Aorta (tissue), 5 donors: Measurements from ENCODE around the gene MRPL54. TPM values are rescaled to one million over a fixed set of nuclear protein-coding genes. Genes with fewer than 3 reads are reported as not detected.

Experiments
- ATAC-seq: fragments of 200-7000 bp; cut with Tn5 transposase; one replicate; pipeline ENCODE4 v1.9.1; 2022; ENCODE audit warnings: moderate library complexity; ENCODE audit not compliant: low FRiP score
- DNase-seq, 2 donors: peaks; one replicate each; pipeline ENCODE4 v3.0.0-alpha.2; 2020
- H3K27ac ChIP-seq, 2 donors: one replicate each; pipeline ENCODE4 v1.5.1; 2013; ENCODE audit warnings: low read length in 2 of 2, mild to moderate bottlenecking in 2 of 2, moderate library complexity in 2 of 2, control low read depth in 1 of 2, inconsistent platforms in 1 of 2, low read depth in 1 of 2
- H3K27me3 ChIP-seq, 2 donors: one replicate each; pipeline ENCODE4 v1.6.1; 2013; ENCODE audit warnings: control low read depth in 1 of 2, low read length in 1 of 2, mild to moderate bottlenecking in 1 of 2, moderate library complexity in 1 of 2; ENCODE audit not compliant: insufficient read depth in 2 of 2, control insufficient read depth in 1 of 2
- H3K36me3 ChIP-seq, 2 donors: one replicate each; pipeline ENCODE4 v1.6.1; 2013; ENCODE audit warnings: control low read depth in 1 of 2, low read length in 1 of 2, mild to moderate bottlenecking in 1 of 2; ENCODE audit not compliant: insufficient read depth in 2 of 2, control insufficient read depth in 1 of 2
- H3K4me1 ChIP-seq, 2 donors: one replicate each; pipeline ENCODE4 v1.6.1; 2013; ENCODE audit warnings: low read length in 2 of 2, control low read depth in 1 of 2, mild to moderate bottlenecking in 1 of 2, moderate library complexity in 1 of 2; ENCODE audit not compliant: insufficient read depth in 2 of 2, control insufficient read depth in 1 of 2
- H3K4me3 ChIP-seq, 2 donors: one replicate each; pipeline ENCODE4 v1.5.1; 2013; ENCODE audit warnings: low read length in 2 of 2, control low read depth in 1 of 2, mild to moderate bottlenecking in 1 of 2
- H3K9me3 ChIP-seq: one replicate; pipeline ENCODE4 v1.6.1; 2013; ENCODE audit warnings: mild to moderate bottlenecking, low read length; ENCODE audit not compliant: control insufficient read depth
- WGBS, 2 donors: extraction: QIAGEN DNeasy Blood & Tissue Kit; methylation state at CpG; one replicate each; pipeline ENCODE4 v1.1.7; 2013; 5-methylcytosine and 5-hydroxymethylcytosine counted together
- intact Hi-C, 2 donors: fragments of 100-400 bp; cut with DNase I; formaldehyde crosslinking; loops; one replicate each; pipeline versions ENCODE4 v1.14.2 to v1.15.0; 2022
- polyA plus RNA-seq, 2 donors: library from polyadenylated mRNA; stranded (reverse); fragments of 200-250 nt; gene quantifications; one replicate each; pipeline ENCODE4 v1.2.3, GENCODE V29; 2013
- total RNA-seq, 2 donors: library from RNA; stranded (reverse); fragmentation: NEBNext Ultra II Directional; extraction: Animal tissue kit (Norgen Biotek cat#: 25700); gene quantifications; one replicate each; pipeline ENCODE4 v1.2.1, GENCODE V29; 2021
- donor health status: healthy with polysubstance abuse.
- donor health status: Bipolar disorder and iron deficiency.
- donor health status: DM: no; HTN: no; CAD: no.
- donor health status: DM: no; HTN: no; CAD: no.
- donor health status: DM: yes; HTN: yes; CAD: no.

MRPL54 gene
- total and polyA plus RNA-seq, 4 donors, result 39.6 to 125 (median 64.7) TPM

- Histone ChIP-seq H3K27ac (no peak overlapping the region), H3K4me3 (no peak overlapping the region), H3K9me3 (peaks cover 10% of the 10 kb centered on the region), H3K27me3 (peaks cover 0 to 2% of the 10 kb centered on the region in 2 donors), H3K4me1 (no peaks in the 10 kb centered on the region), H3K36me3 (no peaks in the 10 kb centered on the region)
- WGBS, 2 donors, result 19 to 24% methylated on average over 22 to 25 of the region's 25 CpGs
- DNase-seq, result no peak
- intact Hi-C loops, result no loop called here
- ATAC-seq, result no peak
These were observed 22.3 kb downstream of the MRPL54 start for GRCh38 chr19:3784607-3785450.

- ATAC-seq, result no peak
- no peaks in the 10 kb centered on the region for H3K4me1 ChIP-seq
- H3K4me3 ChIP-seq, result no peak overlapping the region
- no peak for DNase-seq
- WGBS, 2 donors, result 2% methylated on average over 46 to 47 of the region's 47 CpGs
- H3K27me3 ChIP-seq, result peaks cover 0 to 2% of the 10 kb centered on the region in 2 donors
- no peaks in the 10 kb centered on the region for H3K36me3 ChIP-seq
- peaks cover 10% of the 10 kb centered on the region for H3K9me3 ChIP-seq
- intact Hi-C loops, result no loop called here
- H3K27ac ChIP-seq, result no peak overlapping the region
These were observed 23.0 kb downstream of the MRPL54 start for GRCh38 chr19:3785451-3785937.

GRCh38 chr19:3785938-3786824 lies 23.7 kb downstream of the MRPL54 start, which contains the start of gene MATK:
Gene MATK (minus strand): TSS chr19:3786381. CDS start chr19:3785135, 1,246 bp downstream.
- H3K4me3 ChIP-seq, result no peak within 1 kb of the TSS
- H3K36me3 ChIP-seq, result no peaks in the 10 kb centered on the region
- 5 to 6% methylated on average over 57 to 101 of the region's 101 CpGs for WGBS, 2 donors
- no peak for DNase-seq
- H3K9me3 ChIP-seq, result peaks cover 14% of the 10 kb centered on the region
- H3K27ac ChIP-seq, result no peak within 1 kb of the TSS
- no peaks in the 10 kb centered on the region for H3K4me1 ChIP-seq
- H3K27me3 ChIP-seq, result peaks cover 0 to 2% of the 10 kb centered on the region in 2 donors
- intact Hi-C loops, result no loop called here
- ATAC-seq, result no peak

GRCh38 chr19:3788996-3789778 lies 26.7 kb downstream of the MRPL54 start:
- H3K27ac ChIP-seq, result no peak overlapping the region
- 42 to 46% methylated on average over 15 to 16 of the region's 16 CpGs for WGBS, 2 donors
- no peak for DNase-seq
- no peaks in the 10 kb centered on the region for H3K4me1 ChIP-seq
- no peak overlapping the region for H3K4me3 ChIP-seq
- no peaks in the 10 kb centered on the region for H3K27me3 ChIP-seq
- H3K9me3 ChIP-seq, result peaks cover 5% of the 10 kb centered on the region
- intact Hi-C loops, result no loop called here
- H3K36me3 ChIP-seq, result no peaks in the 10 kb centered on the region
- ATAC-seq, result no peak

- ATAC-seq, result no peak
These were observed 27.8 kb downstream of the MRPL54 start for GRCh38 chr19:3790209-3790734.

GRCh38 chr19:3790941-3791340 lies 28.5 kb downstream of the MRPL54 start:
- no peak for ATAC-seq

More at GRCh38 chr19:3790209-3790734, 27.8 kb downstream of the MRPL54 start:
- Histone ChIP-seq H3K4me1 (no peaks in the 10 kb centered on the region), H3K36me3 (no peaks in the 10 kb centered on the region), H3K27ac (no peak overlapping the region), H3K4me3 (no peak overlapping the region), H3K27me3 (no peaks in the 10 kb centered on the region), H3K9me3 (peaks cover 5% of the 10 kb centered on the region)
- WGBS, 2 donors, result 67 to 72% methylated on average over 6 of the region's 6 CpGs
- intact Hi-C loops, result no loop called here
- DNase-seq, result no peak

GRCh38 chr19:3792114-3792513 lies 29.6 kb downstream of the MRPL54 start:
- DNase-seq (no peak), ATAC-seq (no peak)
- Histone ChIP-seq H3K4me1 (no peaks in the 10 kb centered on the region), H3K4me3 (no peak overlapping the region), H3K27ac (no peak overlapping the region), H3K27me3 (no peaks in the 10 kb centered on the region), H3K36me3 (no peaks in the 10 kb centered on the region), H3K9me3 (peaks cover 7% of the 10 kb centered on the region)
- intact Hi-C loops, result no loop called here
- 75 to 76% methylated on average over 3 of the region's 3 CpGs for WGBS, 2 donors

More at GRCh38 chr19:3790941-3791340, 28.5 kb downstream of the MRPL54 start:
- Histone ChIP-seq H3K36me3 (no peaks in the 10 kb centered on the region), H3K4me3 (no peak overlapping the region), H3K4me1 (no peaks in the 10 kb centered on the region), H3K27me3 (no peaks in the 10 kb centered on the region), H3K9me3 (peaks cover 5% of the 10 kb centered on the region), H3K27ac (no peak overlapping the region)
- DNase-seq, result no peak
- WGBS, 2 donors, result 75 to 81% methylated on average over 7 of the region's 7 CpGs
- intact Hi-C loops, result no loop called here

GRCh38 chr19:3793799-3794198 lies 31.3 kb downstream of the MRPL54 start:
- peaks cover 9% of the 10 kb centered on the region for H3K9me3 ChIP-seq
- ATAC-seq, result no peak
- intact Hi-C loops, result no loop called here

More at GRCh38 chr19:3793799-3794198, 31.3 kb downstream of the MRPL54 start:
- H3K4me3 ChIP-seq, result no peak overlapping the region
- no peaks in the 10 kb centered on the region for H3K27me3 ChIP-seq
- no peaks in the 10 kb centered on the region for H3K4me1 ChIP-seq
- H3K27ac ChIP-seq, result no peak overlapping the region
- H3K36me3 ChIP-seq, result no peaks in the 10 kb centered on the region
- WGBS, 2 donors, result 91 to 100% methylated on average over 2 to 3 of the region's 3 CpGs
- DNase-seq, result no peak
